Measurements from ENCODE around the gene NDUFS6.

GRCh38 chr5:1831257-1831656 lies 30.1 kb downstream of the NDUFS6 start:
- TF ChIP-seq CTCF (IDR thresholded peaks at IDR 0.05) (no peak), POLR2A (IDR thresholded peaks at IDR 0.05) (no peak)

Measured in testis (tissue), 2 donors.